GM18861 (cell line): Measurements from ENCODE around the gene FAM83D.

Source experiments
- ATAC-seq: cut with Tn5 transposase; IDR thresholded peaks from one replicate; pipeline ENCODE4 v1.9.1; 2021; ENCODE audit not compliant: unreplicated experiment

FAM83D gene, protein sequence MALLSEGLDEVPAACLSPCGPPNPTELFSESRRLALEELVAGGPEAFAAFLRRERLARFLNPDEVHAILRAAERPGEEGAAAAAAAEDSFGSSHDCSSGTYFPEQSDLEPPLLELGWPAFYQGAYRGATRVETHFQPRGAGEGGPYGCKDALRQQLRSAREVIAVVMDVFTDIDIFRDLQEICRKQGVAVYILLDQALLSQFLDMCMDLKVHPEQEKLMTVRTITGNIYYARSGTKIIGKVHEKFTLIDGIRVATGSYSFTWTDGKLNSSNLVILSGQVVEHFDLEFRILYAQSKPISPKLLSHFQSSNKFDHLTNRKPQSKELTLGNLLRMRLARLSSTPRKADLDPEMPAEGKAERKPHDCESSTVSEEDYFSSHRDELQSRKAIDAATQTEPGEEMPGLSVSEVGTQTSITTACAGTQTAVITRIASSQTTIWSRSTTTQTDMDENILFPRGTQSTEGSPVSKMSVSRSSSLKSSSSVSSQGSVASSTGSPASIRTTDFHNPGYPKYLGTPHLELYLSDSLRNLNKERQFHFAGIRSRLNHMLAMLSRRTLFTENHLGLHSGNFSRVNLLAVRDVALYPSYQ

DNA sequence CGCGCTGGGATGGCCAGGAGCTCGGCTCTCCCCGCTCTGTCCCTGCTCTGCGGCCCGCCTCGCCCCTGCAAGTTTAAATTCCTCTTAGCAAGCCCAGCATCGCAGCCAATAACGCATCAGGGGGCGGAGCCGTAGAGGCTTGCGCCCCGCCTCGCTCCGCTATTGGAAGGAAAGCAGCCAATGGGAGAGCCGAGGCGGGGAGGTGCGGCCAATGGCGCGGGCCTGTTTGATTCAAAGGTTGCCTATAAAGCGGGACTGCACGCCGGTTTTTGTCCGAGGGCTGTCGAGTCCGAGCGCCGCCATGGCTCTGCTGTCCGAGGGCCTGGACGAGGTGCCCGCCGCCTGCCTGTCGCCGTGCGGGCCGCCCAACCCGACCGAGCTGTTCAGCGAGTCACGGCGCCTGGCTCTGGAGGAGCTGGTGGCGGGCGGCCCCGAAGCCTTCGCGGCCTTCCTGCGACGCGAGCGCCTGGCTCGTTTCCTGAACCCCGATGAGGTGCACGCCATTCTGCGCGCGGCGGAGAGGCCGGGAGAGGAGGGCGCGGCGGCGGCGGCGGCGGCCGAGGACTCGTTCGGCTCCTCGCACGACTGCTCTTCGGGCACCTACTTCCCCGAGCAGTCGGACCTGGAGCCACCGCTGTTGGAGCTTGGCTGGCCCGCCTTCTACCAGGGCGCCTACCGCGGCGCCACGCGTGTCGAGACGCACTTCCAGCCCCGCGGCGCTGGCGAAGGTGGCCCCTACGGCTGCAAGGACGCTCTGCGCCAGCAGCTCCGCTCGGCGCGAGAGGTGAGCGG is at the start of gene FAM83D:
TSS of gene FAM83D (plus strand) at position 276 of the 792 bp plus-strand sequence. CDS start at position 302, 26 bp downstream.
- ATAC-seq: peak; percentile 91

DNA sequence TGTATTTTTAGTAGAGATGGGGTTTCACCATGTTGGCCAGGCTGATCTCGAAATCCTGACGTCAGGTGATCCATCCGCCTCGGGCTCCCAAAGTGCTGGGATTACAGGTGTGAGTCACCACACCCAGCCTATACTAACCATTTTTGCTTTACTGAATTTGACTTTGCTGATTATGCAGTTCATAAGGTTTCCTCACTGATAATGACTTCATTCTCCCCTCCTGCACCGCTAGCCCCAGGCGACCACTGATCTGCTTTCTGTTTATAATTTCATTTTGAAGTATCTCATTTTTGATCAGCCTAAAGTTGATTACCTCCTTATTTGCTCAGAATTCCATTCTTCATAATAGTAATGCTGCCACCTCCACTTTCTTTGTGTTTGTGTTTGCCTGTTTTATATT is 48.7 kb upstream of the FAM83D start:
- no peak for ATAC-seq

DNA sequence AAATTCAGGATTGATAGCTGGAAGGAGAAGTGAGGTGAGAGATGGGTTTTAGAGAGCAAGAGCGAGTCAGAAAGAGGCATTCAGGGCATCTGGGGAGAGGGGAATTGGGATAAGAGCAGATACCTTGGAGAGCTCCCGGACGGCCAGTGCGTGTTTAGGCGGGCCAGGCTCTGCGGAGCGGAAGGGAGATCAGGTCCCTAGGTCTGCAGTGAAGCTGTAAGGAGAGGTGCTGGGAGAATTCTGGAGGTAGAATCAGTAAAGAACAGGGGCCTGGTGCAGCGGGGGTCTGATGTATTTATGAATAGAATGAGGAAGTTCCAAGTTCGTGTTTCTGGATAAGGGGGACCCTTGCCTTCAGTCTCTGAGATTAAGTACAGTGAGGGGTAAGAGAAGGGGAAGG is 47.4 kb upstream of the FAM83D start:
- no peak for ATAC-seq

DNA sequence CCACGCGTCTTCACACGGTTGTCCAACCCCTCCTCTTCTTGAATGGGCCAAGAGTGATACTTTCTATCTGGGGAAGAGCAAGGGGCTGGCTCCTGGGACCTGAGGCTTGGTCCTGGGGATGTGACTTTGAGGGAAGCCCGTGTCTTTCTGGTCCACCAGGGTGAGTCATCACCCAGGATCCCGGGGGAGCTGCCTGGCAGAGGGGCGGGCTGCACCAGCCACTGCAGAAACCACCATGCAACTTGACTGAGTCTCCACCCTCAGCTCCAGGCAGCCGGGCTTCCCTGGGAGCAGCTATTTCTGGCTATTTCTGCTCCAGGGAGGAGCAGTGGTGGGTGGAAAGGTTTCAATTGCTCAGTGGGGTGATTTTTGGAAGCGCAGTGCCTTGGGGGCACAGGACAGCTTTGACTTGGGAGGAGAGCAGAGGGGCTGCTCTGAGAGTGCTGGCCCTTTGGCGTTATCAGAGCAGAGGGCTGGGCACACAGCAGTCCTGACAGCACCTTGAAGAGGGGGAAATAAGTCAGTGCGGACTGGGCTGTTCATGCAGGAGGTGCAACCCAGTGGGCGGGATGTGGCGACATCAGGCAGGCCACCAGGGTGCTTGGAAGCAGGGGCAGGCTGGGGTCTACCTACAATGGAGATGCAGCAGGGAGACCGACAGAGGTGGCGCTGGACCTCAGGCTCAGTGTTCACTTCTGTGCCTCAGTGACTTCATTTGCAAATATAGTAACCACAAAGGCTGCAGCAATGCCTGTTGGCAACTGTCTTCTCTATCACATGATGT is 45.1 kb upstream of the FAM83D start:
- no peak for ATAC-seq

DNA sequence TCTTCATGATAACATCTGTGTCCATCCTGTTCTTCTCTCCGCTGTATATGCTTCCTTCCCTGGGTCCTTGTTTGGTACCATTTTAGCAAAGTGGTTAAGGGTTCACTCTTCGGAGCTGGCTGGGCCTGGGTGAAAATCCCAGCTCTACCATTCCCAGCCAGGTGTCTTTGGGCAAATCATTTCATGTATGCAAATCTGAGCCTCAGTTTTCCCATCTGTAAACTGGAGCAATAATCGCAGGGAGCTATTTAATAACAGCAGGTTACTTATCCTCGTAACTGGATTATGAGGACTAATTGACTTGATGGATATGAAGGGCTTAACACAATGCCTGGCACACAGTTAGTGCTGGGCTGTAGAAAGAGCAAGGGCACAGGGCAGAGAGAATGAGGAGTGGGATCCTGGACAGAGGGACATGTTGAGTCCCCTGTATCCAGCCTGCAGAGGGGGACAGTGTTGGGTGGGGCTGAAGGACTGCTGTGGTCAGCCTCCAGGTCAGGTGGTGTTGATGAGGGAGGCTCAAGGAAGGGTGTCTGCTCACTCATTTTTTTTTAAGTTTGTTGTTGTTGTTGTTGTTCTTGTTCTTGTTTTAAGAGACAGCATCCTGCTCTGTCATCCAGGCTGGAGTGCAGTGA is 44.3 kb upstream of the FAM83D start:
- ATAC-seq: no peak

DNA sequence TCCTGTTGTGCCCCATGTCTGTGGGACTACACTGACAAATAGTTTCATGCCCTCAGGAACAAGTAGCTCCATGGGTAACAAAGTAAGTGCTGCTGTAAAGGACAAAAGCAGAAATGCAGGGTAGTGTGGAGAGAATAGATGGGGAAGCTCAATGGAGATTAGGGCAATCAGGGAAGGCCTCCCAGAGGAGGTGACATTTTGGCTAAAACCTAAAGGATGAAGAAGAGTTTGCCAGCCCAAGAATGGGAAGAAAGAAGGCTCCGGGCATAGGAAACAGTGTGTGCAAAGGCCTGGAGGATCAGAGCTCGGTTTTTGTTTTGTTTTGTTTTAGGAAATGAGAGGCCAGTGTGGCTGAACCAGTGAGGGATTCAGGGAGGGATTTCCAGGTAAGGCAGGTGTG is 43.6 kb upstream of the FAM83D start:
- ATAC-seq: no peak

DNA sequence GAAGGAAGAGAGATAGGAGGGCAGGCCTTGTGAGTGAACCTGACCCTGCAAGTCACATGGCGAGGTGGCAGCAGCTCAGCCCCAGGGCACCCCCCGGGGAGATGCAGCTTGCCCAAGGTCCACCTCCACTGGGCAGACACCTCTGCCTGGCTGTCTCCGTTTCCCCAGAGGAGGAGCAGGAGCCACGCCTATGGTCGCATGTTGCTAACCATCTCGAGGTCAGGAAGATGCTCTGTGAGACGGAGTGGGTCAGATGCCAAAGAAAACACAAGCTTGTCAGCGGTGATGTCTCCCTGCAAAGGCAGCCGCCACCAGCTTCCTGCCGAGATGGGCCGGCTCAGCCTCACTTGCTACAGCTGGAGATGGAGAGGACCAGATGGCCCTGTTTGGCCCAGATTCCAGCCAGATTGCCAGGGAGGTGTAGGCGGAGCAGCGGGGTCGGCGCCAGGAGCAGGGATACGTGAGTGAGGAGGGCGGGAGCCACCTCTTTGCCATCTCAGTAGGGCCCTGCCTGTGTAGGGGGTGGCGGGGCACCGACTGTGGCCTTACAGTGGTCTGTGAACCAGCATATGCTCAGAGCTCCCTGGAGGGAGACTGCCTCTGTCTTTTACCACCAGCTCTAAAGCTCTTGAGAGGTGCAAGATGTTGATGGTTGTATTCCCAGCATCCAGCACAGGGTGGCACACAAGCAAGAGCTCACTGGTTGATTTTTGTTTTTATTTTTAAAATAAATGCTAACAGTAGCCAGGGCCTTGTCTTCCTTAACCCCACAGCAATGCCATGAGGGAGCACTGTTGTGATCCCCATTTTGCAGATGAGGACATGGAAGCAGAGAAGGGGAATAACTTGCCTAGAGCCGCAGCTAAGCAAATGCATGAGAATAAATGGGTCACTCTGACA is 42.9 kb upstream of the FAM83D start:
- no peak for ATAC-seq

DNA sequence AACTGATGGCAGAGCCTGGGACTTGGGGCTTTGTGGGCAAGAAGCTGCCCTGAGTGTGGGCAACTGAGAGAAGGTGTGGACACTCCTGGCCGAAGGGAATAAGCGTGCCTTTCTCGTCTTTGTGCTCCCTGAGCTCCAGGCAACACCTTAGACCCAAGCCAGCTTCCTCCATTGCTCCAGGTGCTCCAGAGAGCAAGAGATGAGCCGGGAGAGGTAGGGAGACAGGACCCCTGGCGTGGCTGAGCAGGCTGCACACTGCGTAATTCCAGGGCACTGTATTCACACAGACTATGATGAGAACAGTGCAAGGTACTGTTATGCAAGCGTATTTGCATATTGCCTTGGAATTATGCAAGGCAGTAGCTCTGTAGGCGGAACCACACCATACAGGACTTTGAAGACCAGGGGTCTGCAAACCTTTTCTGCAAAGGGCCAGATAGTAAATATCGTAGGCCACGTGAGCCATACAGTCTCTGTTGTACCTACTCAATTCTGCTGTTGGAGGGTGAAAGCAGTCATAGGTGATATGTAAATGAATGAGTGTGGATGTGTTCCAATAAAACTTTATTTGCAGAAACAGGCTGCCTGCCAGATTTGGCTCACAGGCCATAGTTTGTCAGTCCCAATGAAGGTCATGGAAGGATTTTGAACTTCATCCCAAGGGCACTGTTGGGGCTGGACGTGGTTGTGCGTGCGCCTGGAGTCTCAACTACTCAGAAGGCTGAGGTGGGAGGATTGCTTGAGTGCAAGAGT is 42.1 kb upstream of the FAM83D start:
- no peak for ATAC-seq

DNA sequence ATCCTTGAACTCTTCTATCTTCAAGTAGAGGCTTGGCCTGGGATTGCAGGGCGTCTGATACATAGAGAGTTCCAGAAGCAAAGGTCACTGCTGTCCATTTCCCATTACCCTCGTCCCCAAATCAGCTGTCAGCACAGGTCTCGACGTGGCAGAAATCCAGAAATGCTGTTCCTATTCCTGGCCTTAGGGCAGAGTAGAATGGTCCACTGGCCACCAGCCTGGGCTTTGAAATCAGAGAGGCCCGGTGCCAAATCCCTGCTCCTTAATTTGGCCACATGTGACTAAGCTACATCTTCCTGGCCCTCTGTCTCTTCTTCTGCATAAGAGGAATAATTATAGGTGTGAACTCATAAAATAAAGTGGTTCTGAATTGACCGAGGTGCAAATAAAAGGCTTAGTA is 40.9 kb upstream of the FAM83D start:
- no peak for ATAC-seq

DNA sequence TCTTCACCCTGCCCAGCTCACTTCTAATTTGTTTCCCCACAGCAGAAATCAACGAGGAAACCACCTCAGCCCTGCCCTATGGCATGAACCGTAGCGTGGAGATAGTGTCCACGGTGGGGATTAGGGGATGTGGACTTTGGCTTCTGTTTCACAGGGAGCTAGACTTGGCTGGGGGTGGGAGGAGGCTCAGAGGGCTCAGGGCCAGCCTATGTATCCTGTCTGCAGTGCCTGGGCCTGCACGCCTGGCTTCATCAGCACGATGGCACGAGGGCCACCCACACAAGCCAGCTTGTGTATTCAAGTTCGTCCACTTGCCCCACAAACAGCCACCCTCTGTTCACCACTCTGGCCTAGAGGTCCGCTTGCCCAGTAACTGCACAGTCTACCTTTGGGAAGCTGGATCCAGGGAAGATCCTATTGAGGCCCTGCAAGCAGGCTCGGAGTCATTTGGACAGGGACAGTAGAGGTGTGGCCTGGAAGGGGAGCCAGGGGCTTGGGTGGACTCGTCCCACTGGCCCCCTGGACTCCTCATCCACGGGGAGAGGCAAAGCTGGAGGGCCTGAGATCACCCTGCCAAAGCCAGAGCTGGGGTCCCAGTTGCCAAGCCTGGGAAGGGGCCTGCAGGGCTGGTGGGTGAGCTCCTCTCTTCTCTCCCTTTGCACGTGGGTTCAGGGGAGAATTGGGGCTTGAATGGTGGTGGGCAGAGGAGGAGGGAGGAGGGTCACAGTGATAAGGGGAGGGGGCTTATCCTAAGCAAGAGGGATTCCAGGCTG is 38.0 kb upstream of the FAM83D start:
- no peak for ATAC-seq

DNA sequence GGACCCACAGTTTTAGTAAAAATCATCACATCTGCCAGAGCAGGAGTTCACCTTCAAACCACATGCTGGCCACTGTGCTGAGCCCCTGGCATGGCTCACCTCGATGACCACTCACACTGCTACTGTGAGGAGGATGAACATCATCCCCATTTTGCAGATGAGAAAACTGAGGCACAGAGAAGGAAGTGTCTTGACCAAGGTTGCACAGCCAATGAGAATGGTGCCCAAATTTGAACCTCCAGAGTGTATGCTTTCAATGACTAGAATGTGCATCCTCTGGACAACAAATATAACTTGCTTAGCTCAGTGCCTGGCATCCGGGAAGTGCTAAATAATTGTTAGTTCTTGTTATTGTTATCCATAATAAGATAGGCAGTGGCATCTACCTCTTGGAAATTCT is 37.2 kb upstream of the FAM83D start:
- no peak for ATAC-seq

DNA sequence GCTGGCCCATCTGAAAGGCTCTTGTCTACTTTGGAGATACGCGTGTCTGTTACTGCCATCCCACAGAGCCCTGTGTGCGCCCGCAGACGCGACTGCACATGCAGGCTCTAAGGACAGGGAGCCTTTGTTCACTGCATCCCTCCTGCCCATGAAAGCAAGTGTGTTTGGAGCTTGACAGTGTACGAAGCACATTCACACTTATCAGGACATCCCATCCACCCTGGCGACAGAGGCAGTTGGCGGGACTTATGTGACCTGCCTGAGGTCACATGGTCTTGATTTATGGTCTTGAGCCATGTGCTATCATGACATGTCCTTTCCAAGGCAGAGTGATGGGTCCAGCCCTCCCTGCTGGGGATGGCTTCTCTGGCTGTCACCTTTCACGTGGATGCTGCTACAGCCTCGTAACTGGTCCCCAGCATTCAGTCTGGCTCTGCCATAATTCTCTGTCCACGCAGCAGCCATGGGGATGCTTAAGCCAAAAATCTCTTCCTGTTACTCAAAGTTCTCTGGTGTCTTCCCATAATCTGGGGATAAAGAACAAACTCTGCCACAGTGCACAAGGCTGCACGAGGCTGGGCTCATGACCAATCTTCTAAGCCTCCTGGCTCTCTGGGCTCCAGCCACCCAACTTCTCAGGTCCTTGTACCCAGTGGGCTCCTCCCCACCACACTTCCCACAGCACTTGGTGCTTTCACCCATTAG is 36.3 kb upstream of the FAM83D start:
- no peak for ATAC-seq

DNA sequence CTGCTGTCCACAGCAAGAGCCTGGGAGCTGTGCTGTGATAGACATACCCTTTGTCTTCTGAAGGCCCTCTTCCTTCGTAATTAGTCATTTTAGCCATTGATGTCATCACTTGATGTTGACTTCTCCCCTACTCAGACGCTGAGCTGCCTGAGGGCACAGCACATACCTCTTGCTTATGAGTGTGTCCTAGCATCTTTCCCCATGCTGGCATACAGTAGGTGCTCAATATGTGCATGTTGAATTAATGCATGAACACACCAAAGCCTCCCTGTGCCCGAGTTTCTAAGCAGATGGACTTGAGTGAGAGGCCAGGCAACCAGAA is 35.8 kb upstream of the FAM83D start:
- no peak for ATAC-seq

DNA sequence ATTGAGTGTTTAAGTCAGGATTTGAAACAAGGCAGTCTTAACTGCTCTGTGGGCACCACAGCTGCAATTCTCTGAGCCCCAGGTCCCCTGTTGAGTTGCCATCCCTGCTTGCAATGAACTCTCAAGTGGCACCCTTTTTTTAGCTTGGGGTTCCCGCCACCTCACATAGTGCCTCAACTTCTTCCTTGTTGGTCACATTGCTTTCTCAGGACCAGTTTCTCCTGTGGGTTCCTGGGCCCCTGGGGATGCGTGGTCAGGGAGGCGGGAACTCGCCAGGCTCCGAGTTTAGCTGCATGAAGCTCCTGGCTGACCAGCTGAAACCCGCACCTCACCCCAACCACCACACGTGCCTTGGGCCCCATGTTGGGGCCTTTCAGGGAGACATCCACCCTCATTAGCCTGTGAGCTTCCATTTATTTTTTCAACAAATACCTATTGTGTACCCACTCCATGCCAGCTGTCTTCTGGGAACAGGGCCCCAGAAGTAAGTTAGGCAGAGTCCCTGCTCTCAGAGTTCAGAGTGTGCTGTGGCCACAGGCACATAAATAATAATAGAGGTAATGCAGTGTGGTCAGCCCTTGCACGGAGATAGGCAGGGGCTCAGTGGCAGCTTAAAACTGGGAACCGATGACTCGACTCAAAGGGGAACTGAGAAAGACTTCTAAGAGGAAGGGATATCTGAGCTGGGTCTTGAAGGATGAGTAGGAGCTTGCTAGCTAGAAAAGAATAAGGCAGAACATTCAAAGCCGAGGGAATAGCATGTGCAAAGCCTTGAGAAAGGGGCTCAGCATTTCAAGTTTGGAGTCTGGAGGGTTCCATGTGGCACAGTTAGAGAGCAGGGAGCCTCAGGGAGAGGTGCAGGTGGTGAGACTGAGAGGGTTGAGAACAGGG is 33.9 kb upstream of the FAM83D start:
- ATAC-seq: no peak

DNA sequence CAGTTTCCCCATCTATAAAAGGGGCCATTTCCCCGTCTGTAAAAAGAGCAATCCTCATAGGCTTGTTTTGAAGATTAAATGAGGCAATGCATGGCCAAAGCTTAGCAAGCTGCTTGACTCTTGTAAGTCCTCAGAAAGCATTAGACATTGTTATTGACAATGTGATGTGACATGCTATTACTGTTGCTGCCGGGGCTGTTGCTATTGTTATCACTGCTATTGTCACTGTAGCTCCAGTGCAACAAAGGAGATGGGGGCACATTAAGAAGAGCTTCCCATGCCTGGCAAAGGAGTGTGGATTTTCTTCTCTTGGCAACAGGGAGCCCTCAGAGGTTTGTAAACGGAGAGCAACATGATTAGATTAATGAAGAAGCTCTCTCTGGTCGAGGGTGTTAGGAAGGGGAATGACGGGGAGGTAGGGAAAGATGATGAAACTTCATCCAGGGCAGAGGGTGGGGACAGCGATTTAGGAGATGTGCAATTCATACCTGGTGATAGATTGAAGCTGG is 33.1 kb upstream of the FAM83D start:
- no peak for ATAC-seq

DNA sequence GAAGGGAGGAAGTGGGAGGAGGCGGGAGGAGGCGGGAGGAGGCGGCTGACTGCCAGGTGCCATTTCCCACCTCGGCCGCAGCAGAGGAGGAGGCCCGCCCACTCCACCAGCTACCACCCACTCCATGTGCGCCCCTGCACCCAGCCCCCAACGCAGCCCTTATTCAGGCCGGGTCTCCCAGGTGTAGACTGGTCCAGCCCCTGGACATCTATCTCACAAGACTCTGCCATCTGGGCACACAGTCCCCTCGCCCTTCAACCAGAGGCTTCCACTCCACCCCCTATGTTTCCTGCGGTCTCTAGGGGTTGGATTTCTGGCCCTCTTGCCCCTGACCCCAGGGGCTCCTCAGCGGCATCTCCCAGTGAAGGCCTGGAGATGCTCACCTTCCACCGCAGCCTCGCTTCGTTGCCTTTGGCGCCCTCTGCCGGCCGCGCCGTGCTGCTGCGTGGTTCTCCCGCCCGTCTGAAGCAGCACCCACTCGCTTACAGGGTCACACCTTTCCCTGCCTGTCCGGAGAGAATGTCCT is 32.6 kb upstream of the FAM83D start:
- ATAC-seq: peak; percentile 44
